Left renal cortex interstitium (tissue), 4 donors: ENCODE data around the gene GDA. TPM values are rescaled to one million over a fixed set of nuclear protein-coding genes. Genes with fewer than 3 reads are reported as not detected.
"Not testable (repeated sequence)": the region's sequence is repeated elsewhere in the genome, so short reads cannot be mapped to it uniquely, and the experiment has no call there.

ENCODE experiments used
- DNase-seq, 4 donors: peaks; one replicate each; pipeline ENCODE4 v3.0.0-alpha.2; 2013; ENCODE audit warnings: low read depth in 4 of 4, low spot score in 2 of 4, missing footprints in 1 of 4
- polyA plus RNA-seq, 4 donors: library from polyadenylated mRNA; unstranded; fragments of 120-200 nt; gene quantifications; one replicate each; pipeline ENCODE4 v1.2.1, GENCODE V29; 2013; ENCODE audit not compliant: insufficient read length in 4 of 4

The GDA gene
- polyA plus RNA-seq, 4 donors: 0.24 to 0.95 (median 0.59) TPM

DNA sequence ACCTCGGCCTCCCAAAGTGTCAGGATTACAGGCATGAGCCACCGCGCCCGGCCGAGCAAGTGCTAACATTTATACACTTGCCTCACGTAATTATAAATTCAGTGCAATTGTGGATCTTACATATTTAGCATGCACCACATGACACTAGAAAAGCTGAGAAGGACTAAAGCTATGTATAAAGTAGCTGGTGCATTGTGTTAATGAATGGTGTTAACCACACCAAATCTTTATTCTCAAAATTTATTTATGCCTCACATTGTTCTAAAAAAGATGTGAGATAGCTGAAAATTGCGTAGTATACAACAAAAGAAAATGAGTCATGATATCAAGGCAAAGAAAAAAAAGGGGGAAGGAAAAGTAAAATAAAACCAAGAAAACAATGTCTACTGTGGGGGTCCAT is 54.8 kb downstream of the GDA start:
- no peak for DNase-seq

DNA sequence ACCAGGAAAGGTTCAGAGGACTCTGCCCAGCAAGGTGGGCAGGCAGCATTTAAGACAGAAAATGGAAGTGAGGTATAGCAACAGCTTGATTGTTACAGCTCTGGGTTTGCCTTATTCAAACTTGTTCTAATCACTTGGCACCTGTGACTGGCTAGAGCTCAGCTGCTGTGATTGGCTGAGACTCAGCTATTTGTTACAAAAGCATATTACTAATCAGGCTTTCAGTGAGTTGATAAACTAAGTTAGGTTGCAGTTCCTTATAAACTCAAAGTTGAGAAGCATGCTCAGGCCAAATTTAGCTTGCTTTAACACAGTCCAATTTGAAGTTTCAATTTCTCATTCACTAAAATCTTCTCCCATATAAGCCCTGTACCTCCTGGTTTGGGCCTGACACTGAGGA is 56.3 kb downstream of the GDA start:
- no peak for DNase-seq

DNA sequence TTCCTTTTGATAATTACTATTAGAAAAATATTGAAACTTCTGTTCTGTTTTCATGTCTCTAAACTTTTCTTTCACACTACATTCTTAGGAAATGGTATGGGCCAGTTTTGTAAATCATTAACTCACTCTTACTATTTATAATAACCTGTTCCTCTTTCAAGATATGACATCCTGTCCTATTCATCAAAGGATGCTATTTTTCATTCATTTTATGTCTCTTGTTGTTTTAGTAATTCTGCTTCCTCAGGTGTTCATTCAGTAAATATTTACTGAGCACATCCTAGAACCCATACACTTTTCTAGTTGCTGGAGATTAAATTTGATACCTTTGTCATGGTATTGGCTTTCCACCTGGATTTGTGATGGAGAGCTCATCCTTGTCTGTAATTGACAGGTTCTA is 58.0 kb downstream of the GDA start:
- no peak for DNase-seq

DNA sequence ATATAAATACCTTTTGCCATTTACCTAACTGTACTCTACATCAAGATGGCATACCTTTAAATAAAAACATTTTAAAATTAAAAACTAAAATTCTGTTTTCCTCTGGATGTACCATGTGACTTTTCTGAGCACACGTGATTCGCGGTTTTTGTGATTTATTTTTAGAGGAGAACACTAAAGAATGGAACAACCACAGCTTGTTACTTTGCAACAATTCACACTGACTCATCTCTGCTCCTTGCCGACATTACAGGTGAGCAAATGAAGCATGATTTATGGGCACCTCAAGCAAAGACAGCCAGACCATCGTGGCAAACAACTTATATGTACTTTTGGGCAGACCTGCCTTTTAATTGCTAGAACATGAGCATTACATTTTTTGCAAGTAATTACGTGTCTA is 61.3 kb downstream of the GDA start:
- DNase-seq: no peak

DNA sequence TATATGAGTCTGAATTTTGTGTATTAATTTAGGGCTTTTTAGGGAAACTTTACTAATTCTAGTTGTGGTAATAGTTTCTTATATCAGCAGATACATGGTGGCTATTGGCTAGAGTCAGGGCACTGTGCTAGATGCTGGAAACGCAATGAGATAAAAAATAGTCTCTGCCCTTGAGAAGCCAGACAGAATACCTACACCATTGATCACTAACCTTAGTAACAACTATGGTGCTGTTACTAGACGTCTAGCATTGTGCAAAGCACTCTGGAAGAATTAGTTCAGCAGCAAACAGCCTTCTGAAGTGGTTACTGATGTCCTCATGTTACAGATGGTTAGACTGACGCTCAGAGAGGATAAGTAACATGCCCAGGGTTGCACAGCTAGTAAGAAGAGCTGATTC is 61.8 kb downstream of the GDA start:
- no peak for DNase-seq

DNA sequence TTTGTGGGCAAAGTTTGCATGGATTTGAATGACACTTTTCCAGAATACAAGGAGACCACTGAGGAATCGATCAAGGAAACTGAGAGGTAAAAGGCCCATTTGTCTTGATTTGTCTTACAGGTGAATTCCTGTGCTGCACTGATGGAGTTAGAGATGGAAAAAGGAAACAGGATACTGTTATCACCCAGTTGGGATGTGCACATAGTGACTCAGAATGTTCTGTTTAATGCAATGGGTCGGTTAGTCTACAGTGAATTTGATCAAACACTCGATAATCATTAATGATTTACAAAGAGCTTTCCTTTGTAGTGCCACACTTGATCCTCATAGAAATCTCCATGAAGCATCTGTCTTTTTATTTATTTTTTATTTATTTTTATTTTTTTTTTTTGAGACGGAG is 64.7 kb downstream of the GDA start:
- no peak for DNase-seq

DNA sequence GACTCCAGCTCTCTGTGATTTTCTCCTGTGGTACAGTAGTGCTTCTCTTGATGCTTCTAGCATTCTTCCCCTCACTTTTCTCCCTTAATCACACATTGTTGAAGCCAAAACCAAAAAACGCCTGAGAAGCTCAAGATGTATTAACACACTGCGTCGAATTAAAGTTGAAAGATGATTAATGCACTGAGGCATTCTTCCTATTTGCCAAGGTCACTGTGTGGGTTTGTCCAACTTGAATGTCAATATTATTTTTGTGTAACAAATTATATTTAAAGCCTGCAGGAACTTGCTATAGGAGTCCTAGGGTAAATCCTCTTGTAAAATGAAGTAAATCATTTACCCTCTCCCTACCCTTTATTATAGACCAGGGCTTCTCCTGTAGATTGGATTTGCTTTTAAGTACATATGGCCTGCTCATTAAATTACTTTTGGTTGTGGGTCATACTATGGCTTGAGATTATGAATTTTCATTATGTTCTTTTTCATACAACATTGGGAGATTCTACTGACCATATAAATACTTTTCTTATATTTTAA is 68.1 kb downstream of the GDA start:
- no peak for DNase-seq

DNA sequence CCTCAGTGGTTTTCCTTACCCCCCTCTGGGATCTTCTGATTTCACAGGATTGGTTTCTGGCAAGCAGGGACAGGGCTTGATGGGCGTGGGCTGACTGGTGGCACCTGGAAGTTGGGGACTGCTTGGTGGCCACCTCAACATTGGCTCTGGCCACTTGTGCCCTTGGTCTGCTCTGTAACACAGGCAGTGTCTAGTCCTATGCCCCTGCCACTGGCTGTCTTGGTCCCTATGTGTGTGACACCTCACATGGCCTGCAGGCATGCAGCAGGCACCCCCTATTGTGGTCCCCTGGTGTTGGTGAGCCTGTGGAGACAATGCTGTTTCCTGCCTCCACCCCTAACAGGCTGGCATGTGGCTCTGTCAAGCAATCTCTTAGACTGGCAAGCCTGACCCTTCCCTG is 71.3 kb downstream of the GDA start:
- DNase-seq: no peak

DNA sequence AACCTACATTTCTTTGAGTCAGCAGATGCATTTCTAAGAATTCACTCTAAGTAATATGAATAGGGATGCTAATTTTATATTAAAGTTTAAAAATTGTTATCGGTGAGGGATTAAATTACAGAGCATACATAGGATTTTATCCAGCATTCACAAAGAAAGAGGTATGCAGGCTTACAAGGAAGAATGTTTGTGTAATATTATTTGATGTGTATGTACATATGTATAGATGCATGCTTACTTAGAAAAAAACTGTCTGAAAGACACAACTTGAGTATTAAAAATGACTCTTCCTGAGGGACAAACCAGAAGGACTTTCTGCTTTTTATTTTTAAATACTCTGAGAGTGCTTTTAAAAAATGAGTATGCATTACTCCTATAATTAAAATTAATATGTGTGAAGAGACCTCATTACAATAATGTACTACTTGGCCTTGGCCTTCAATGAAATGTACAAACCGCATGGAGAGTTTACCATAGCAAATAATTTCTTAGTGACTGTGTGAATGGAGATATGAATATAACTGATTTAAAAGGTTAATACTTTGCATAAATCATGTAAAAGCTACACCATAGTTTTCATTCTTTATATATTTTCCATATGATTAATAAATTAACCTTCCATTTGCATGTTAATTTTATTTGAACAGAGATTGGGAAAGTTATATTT is 77.0 kb downstream of the GDA start:
- no peak for DNase-seq

DNA sequence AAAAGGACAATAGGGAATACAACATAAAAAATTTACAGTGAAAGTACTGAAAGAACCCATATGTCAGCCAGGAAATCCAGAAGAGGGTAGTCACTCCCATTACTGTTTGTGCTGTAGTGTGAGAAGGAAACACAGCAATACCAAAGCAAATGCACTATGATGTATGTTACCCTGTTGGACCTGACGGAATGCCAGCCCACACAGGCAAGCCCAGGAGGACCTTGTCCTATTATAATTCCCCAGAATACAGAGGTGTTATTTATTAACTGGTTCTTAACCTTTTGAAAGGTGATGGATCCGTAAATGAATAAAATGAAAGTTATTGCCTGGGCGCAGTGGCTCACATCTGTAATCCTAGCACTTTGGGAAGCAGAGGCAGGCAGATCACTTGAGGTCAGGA is 79.0 kb downstream of the GDA start:
- DNase-seq: no peak

DNA sequence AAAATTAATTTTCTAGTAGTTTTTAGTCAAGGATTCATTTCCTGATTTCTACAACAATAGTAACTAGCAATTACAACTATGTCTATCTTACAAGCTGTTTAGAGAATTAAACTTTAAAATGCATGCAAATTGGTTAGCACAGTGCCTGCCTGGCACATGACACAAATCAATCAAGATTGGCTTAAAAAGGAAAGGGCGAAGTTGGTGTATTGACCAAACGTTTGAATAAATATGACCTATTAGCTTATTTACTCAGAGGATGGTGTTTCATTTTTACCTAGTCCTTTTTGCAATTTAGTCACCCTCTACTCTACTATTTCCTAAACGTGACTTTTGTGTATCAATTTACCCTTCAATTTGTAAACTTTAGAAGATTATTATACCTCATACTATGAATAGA is 83.5 kb downstream of the GDA start:
- no peak for DNase-seq

DNA sequence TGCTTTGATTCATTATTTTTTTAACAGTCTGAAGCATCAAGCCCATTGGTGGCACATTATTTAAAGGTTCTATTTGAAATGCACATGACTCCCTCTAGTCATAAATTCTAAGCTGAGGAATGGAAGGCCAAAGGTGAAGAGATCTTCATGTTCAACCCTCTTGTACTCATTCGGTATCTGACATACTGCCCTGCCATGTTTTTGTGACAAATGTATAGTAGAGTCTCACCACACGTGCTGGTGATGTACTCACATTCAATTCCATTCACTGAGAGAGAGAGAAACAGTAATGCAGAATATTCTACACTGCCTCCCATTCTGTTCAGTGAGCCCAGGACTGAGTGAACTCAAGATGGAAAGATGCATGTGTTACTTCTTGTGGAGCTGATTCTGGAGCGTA is 98.3 kb downstream of the GDA start:
- no peak for DNase-seq

DNA sequence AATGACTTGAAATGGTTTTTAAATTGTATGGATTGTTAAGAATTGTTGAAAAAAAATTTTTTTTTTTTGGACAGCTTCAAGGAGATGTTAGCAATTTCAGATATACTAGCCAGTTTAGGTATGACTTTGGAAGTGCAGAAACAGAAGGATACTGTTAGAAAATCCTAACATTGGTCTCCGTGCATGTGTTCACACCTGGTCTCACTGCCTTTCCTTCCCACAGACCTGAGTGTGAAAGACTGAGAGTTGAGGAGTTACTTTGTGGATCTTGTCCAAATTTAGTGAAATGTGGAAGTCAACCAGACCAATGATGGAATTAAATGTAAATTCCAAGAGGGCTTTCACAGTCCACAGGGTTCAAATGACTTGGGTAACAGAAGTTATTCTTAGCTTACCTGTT is 102.3 kb downstream of the GDA start:
- DNase-seq: no peak

DNA sequence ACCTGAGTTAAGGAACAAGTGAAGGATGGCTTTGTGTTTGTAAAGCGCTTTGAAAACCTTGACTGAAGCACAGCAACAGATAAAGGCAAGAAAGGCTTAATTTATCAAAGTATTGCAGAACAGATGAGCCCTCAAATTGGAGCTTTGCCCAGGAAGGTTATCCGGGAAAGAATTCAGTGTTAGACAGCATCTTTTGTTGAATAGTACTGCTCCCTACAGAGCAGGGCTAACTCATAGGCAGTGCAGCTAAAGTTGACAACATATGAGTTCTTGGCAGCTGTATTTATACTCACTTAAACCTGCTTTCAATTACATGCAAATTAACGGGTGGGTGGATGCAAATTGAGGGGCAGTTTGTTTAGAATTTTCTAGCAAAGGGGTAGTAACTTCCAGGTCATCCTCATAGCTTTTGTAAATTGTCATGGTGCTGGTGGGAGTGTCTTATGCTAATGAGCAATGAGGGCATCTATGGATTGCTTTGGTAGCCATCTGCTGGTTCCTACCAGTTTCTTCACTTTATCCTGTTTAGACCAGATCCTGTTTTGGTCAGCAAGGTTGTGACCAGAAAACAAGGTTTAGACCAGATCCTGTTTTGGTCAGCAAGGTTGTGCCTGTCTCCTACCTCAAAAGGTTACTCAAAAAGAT is 105.8 kb downstream of the GDA start:
- DNase-seq: no peak

DNA sequence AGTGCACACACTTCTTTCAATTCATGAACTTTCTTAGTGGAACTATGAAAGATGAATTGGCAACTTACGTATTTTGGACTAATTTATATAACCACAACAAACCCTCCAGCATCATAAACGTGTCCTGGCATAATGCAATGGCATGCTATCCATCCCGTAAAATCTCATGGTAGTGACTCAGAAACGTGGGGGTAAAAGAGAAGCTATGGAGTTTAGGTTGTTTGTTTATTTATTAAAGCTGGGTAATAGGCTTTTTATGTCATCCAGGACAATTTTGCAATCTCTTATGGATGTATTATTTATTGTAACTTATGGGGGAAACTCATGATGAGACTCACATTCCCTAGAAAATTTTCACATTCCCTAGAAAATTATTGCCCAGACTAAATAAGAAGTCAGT is 106.3 kb downstream of the GDA start:
- DNase-seq: no peak

DNA sequence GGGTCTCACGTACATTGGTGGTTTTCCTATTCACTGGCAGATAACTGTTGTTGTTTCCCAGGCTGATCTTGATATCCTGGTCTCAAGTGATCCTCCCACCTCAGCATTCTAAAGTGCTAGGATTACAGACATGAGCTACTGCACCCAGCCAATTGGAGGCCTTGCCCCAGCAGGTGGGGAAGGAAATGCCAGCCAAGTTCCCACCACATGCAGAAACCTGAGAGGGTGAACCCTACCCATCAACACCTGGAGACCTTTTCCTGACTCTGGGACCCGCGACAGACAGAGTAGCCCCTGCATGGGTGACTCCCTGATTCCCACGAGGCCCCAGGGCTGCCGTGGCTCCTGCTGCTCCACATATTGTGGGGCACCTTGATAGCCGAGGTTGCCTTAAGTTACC is 107.7 kb downstream of the GDA start:
- no peak for DNase-seq

DNA sequence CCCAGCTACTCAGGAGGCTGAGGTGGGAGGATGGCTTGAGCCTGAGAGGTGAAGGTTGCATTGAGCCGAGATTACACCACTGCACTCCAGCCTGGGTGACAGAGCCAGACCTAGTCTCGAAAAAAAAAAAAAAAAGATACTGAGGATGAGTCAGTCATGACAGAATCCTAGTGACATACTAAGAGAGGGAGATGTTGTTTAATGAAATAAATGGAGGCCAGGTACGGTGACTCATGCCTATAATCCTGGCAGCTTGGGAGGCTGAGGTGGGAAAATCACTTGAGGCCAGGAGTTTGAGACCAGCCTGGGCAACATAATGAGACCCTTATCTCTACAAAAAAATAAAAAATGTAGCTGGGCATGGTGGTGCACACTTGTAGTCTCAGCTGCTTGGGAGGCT is 108.6 kb downstream of the GDA start:
- no peak for DNase-seq

DNA sequence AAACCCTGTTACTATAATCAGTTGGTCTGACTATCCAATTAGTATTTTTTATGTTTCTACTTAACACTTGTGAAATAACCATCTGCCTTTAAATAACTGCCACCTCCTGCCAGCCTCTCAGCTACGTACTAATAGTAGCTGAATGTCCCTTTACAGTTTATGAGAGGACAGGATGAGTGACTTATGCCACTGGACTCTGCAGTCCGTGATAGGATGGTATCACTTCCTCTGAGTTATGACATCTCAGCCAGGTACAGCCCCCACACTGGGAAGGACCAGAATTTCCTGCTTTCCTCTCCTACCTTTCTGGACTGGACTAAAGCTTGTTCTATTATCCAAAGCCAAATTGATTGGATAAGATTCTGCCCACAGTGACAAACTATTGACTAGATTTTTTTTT is 112.8 kb downstream of the GDA start:
- DNase-seq: no peak

DNA sequence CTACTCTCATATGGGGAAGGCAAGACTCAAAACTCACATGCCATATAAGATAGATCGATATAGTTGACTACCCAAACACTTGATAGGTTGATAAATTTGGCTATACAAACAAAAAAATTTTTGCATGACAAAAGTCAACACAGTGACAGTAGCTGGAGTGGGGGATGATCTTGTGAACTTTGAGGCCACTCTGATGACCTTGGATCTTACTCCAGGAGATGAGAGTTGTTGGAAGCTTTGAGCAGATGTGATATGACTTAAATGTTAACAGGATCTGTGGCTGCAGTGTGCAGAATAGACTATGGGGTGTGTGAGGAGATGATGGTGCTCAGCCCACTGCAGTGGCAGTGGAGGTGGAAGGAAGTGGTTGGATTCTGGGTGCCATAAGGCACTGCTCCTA is 114.3 kb downstream of the GDA start:
- DNase-seq: no peak

DNA sequence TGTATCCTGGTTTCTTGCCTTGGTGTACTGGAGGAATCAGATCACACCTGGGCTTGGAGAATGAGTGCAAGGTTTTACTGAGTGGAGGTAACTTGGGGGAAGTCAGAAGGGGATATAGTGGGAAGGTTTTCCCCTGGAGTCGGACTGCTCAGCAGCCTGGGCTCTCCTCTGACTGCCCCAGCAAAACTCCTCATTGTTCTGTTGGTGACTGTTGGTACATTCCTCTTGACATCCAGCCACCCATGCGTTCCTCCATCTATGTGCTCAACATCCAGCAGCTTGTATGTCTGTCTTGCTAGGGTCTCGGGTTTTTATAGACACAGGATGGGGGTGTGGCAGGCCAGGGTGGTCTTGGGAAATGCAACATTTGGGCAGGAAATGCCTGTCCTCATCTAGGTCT is 119.7 kb downstream of the GDA start:
- no peak for DNase-seq

DNA sequence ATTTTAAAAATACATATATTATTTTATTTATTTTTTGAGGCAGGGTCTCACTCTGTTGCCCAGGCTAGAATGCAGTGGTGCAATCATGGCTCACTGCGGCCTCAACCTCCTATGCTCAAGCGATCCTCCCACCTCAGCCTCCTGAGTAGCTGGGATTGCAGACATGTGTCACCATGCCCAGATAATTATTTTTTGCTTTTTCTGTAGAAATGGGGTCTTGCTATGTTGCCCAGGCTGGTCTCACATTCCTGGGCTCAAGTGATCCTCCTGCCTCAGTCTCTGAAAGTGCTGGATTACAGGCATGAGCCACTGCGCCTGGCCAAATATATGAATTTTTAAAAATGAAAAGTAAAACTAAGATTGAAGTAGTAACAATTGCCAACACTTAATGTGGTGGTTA is 121.1 kb downstream of the GDA start:
- DNase-seq: not testable (repeated sequence)

DNA sequence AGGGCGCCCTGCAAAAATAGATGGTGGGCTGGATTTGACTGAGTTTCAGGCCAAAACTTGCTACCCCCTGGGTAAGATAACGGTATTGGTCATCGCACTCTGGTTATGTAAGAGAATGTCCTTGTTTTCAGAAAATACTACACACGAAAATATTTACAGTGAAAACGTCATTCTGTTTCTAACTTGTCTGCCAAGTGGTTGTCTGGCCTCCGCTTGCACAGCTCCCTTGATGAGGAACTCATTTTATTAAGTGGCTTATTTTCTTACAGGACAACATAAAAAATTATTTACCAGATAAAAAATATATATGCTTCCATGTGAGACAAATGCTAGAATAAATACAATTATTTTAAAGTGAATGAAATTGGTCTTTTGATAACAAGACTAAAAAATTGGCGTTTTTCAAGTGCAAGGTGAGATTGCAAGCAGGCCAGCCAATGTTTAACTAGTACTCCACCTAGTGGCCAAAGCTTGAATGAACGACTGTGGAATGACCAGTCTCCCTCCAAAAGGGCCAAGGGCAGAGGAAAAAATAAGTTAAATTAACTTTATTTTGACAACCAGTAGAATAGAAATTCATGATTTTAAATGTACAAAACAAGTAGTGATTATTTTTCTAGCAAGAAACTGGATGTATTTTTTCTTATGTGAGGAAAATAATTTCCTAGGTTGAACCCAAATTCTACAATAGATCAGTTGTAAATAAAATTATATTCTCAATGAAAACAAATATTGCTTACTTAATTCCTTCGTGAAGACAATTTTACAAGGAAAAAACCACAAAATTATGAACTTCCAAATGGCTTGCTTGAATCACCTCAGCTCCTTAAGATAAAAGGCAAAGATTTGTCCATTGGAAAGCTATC is 122.6 kb downstream of the GDA start:
- no peak for DNase-seq
